HCT116 (cell line): ENCODE measurements around the gene PATL1. TPM values are rescaled to one million over a fixed set of nuclear protein-coding genes. Genes with fewer than 3 reads are reported as not detected.

Experiments used
- ATAC-seq: fragments of 200-7000 bp; cut with Tn5 transposase; 2 replicates; pipeline ENCODE4 v1.9.1; 2020; ENCODE audit warnings: mild to moderate bottlenecking, moderate library complexity
- BruUV-seq: library from RNA; stranded (reverse); fragments of 400-500 nt; replicated peaks from 2 replicates; lab custom pipeline; 2021; lab: Mats Ljungman, UMichigan
- CTCF ChIA-PET: fragments of 300-600 bp; sonication (Branson Sonifier 250); formaldehyde crosslinking; loops from one replicate; lab custom pipeline; 2021; ENCODE audit warnings: antibody characterized with exemption; lab: Charles Lee
- POLR2A ChIA-PET: fragments of 300-600, 350-600 bp; sonication (Branson Sonifier 250); formaldehyde crosslinking; loops from one replicate; lab custom pipeline; 2021; ENCODE audit warnings: antibody characterized with exemption; lab: Charles Lee
- RAD21 ChIA-PET, 2 experiments: fragments of 300-600 bp; sonication (Branson Sonifier 250); formaldehyde crosslinking; loops; one replicate each; lab custom pipeline; 2023; ENCODE audit warnings: low total read pairs in 2 of 2; ENCODE audit not compliant: uncharacterized antibody in 2 of 2, unreplicated experiment in 2 of 2, low non-redundant PET in 1 of 2; lab: Charles Lee
- DNase-seq: peaks from one replicate; pipeline ENCODE4 v3.0.0-alpha.2; 2010; ENCODE audit warnings: low read depth, low spot score
- H2AFZ ChIP-seq: fragments of 200-600 bp; shearing (Covaris generic), sonication (generic); 2 replicates; pipeline ENCODE4 v1.6.1; 2017; ENCODE audit warnings: low read depth, mixed run types, mixed read lengths, antibody characterized with exemption, low read length; ENCODE audit not compliant: poor library complexity, severe bottlenecking
- H3K27ac ChIP-seq: 2 replicates; pipeline ENCODE4 v1.5.1; 2012; ENCODE audit warnings: low read depth, low read length
- H3K27me3 ChIP-seq: fragments of 200-600 bp; sonication (generic); 2 replicates; pipeline ENCODE4 v1.6.1; 2016; ENCODE audit warnings: mixed run types, low read length, mixed read lengths; ENCODE audit not compliant: insufficient read depth
- H3K36me3 ChIP-seq, 2 experiments: fragments of 200-500 bp in 1 of 2; fragments of 200-600 bp in 1 of 2; sonication (Bioruptor generic) in 1 of 2; sonication (generic) in 1 of 2; 2 replicates each; pipeline versions ENCODE4 v1.5.1 to v1.6.1; 2014 to 2016; ENCODE audit warnings: low read length in 2 of 2, inconsistent platforms in 1 of 2, mixed read lengths in 1 of 2, mixed run types in 1 of 2; ENCODE audit not compliant: insufficient read depth in 2 of 2, control insufficient read depth in 1 of 2
- H3K4me1 ChIP-seq, 2 experiments: fragments of 200-600 bp in 1 of 2; sonication (generic) in 1 of 2; 2 replicates each; pipeline versions ENCODE4 v1.5.1 to v1.6.1; 2012 to 2017; ENCODE audit warnings: low read length in 2 of 2, inconsistent platforms in 1 of 2, mild to moderate bottlenecking in 1 of 2, mixed read lengths in 1 of 2, mixed run types in 1 of 2, moderate library complexity in 1 of 2; ENCODE audit not compliant: insufficient read depth in 2 of 2, control insufficient read depth in 1 of 2
- H3K4me2 ChIP-seq: fragments of 200-600 bp; sonication (generic); 2 replicates; pipeline ENCODE4 v1.6.1; 2017; ENCODE audit warnings: mixed run types, low read length, mixed read lengths
- H3K4me3 ChIP-seq, 2 experiments: fragments of 200-600 bp in 1 of 2; sonication (generic) in 1 of 2; replicated peaks in 1 of 2; 2 replicates each; pipeline ENCODE4 v1.5.1; 2011 to 2016; ENCODE audit warnings: low read length in 2 of 2, control low read depth in 1 of 2, low read depth in 1 of 2, mild to moderate bottlenecking in 1 of 2, mixed read lengths in 1 of 2, mixed run types in 1 of 2
- H3K79me2 ChIP-seq: fragments of 200-600 bp; sonication (generic); 2 replicates; pipeline ENCODE4 v1.6.1; 2017; ENCODE audit warnings: mild to moderate bottlenecking, mixed run types, low read length, moderate library complexity, mixed read lengths; ENCODE audit not compliant: insufficient read depth
- H3K9ac ChIP-seq: fragments of 200-600 bp; sonication (generic); 2 replicates; pipeline ENCODE4 v1.6.1; 2016; ENCODE audit warnings: low read length, mixed read lengths
- H3K9me2 ChIP-seq: fragments of 200-600 bp; sonication (generic), shearing (Covaris generic); 2 replicates; pipeline ENCODE4 v1.6.1; 2017; ENCODE audit warnings: mixed run types, mild to moderate bottlenecking, moderate library complexity; ENCODE audit not compliant: insufficient read depth
- H3K9me3 ChIP-seq, 2 experiments: fragments of 200-500 bp in 1 of 2; fragments of 200-600 bp in 1 of 2; sonication (Bioruptor generic) in 1 of 2; sonication (generic) in 1 of 2; 2 replicates each; pipeline ENCODE4 v1.6.1; 2014 to 2017; ENCODE audit warnings: low read length in 2 of 2, mixed read lengths in 2 of 2, inconsistent platforms in 1 of 2, low read depth in 1 of 2, mild to moderate bottlenecking in 1 of 2, mixed run types in 1 of 2, moderate library complexity in 1 of 2; ENCODE audit not compliant: control insufficient read depth in 1 of 2, insufficient read depth in 1 of 2
- H4K20me1 ChIP-seq: fragments of 200-600 bp; sonication (generic), shearing (Covaris generic); 2 replicates; pipeline ENCODE4 v1.6.1; 2017; ENCODE audit warnings: mixed run types, mild to moderate bottlenecking, moderate library complexity; ENCODE audit not compliant: insufficient read depth
- CBX3 ChIP-seq: IDR thresholded peaks from 2 replicates; pipeline ENCODE4 v1.6.1; 2012; ENCODE audit warnings: low read depth
- CEBPB ChIP-seq: IDR thresholded peaks from 2 replicates; pipeline ENCODE4 v1.6.1; 2012; ENCODE audit warnings: low read depth
- ELF1 ChIP-seq: IDR thresholded peaks from 2 replicates; pipeline ENCODE4 v1.6.1; 2012; ENCODE audit warnings: low read depth, borderline replicate concordance
- FOSL1 ChIP-seq: IDR thresholded peaks from 2 replicates; pipeline ENCODE4 v1.6.1; 2012; ENCODE audit warnings: low read depth
- POLR2AphosphoS5 ChIP-seq: IDR thresholded peaks from 2 replicates; pipeline ENCODE4 v1.6.1; 2011; ENCODE audit warnings: mild to moderate bottlenecking, low read depth, low read length, moderate library complexity
- SP1 ChIP-seq: IDR thresholded peaks from 2 replicates; pipeline ENCODE4 v1.6.1; 2012; ENCODE audit warnings: low read depth
- TCF7L2 ChIP-seq: IDR thresholded peaks from 2 replicates; pipeline ENCODE4 v1.7.0; 2011; ENCODE audit warnings: borderline replicate concordance, inconsistent platforms; ENCODE audit not compliant: insufficient read depth, insufficient read length; ENCODE audit errors: extremely low read depth
- YY1 ChIP-seq: IDR thresholded peaks from 2 replicates; pipeline ENCODE4 v1.6.1; 2011; ENCODE audit warnings: low read length, low read depth, moderate library complexity, mild to moderate bottlenecking; ENCODE audit not compliant: insufficient replicate concordance; ENCODE audit errors: extremely low read depth
- ZBTB33 ChIP-seq: IDR thresholded peaks from 2 replicates; pipeline ENCODE4 v1.6.1; 2011; ENCODE audit warnings: mild to moderate bottlenecking, low read length, moderate library complexity; ENCODE audit not compliant: insufficient replicate concordance; ENCODE audit errors: extremely low read depth
- ZNF274 ChIP-seq: fragments of 200-500 bp; sonication (Bioruptor generic); IDR thresholded peaks from 2 replicates; pipeline ENCODE4 v1.6.1; 2014; ENCODE audit warnings: mild to moderate bottlenecking, low read depth, low read length, inconsistent platforms
- intact Hi-C: fragments of 100-400 bp; cut with micrococcal nuclease; formaldehyde crosslinking; loops from 2 replicates; pipeline ENCODE4 v1.10.0; 2022
- total RNA-seq: library from RNA; stranded (reverse); gene quantifications from one replicate; pipeline ENCODE4 v1.2.1, GENCODE V29; 2021; ENCODE audit not compliant: unreplicated experiment
- TF ChIP-seq, protein P1 (sequence below): IDR thresholded peaks from 2 replicates; pipeline ENCODE4 v1.6.1; 2012; ENCODE audit warnings: low read depth

The PATL1 gene
- total RNA-seq, 1 experiment from 2014 or later, result 37.6 TPM

DNA sequence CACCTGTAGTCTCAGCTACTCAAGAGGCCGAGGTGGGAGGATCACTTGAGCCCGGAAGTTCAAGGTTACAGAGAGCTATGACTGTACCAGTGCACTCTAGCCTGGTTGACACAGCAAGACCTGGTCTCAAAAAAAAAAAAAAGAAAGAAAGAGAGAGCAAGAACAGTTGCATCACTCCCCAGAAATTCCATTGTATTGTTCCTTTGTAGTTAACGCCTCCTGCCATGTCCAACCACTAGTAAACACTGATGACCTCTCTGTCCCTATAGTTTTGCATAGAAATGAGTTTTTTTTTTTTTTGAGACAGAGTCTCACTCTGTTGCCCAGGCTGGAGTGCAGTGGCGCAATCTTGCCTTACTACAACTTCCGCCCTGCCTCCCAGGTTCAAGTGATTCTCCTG is 10.8 kb downstream of the PATL1 start:
- intact Hi-C loops, result no loop called here
- no peak for DNase-seq
- POLR2A ChIA-PET, result no interaction called here
- no peaks in the 10 kb centered on the region for H3K9me3 ChIP-seq
- no peaks in the 10 kb centered on the region for H3K9me2 ChIP-seq
- H3K27me3 ChIP-seq, result no peaks in the 10 kb centered on the region
- RAD21 ChIA-PET, result no interaction called here
- no peaks in the 10 kb centered on the region for H4K20me1 ChIP-seq
- H3K4me1 ChIP-seq, result no peaks in the 10 kb centered on the region
- no peak for ATAC-seq
- no peak overlapping the region for H3K27ac ChIP-seq
- H2AFZ ChIP-seq, result no peak overlapping the region
- H3K79me2 ChIP-seq, result peaks cover 35% of the 10 kb centered on the region
- no peak overlapping the region for H3K4me2 ChIP-seq
- CTCF ChIA-PET, result no interaction called here
- H3K36me3 ChIP-seq, result peaks cover 37 to 72% of the 10 kb centered on the region in 2 experiments
- no peak overlapping the region for H3K9ac ChIP-seq
- no peak overlapping the region for H3K4me3 ChIP-seq
- TF ChIP-seq ZBTB33, result no peak
- TF ChIP-seq ZNF274, result no peak
- no peak for TF ChIP-seq CBX3
- TF ChIP-seq, all 23 proteins: peak for 0
- no TSS peak for BruUV-seq

- H3K9ac ChIP-seq, result no peak overlapping the region
- no peaks in the 10 kb centered on the region for H3K27me3 ChIP-seq
- H3K27ac ChIP-seq, result no peak overlapping the region
- H4K20me1 ChIP-seq, result no peaks in the 10 kb centered on the region
- ChIA-PET CTCF (no interaction called here), RAD21 (no interaction called here), POLR2A (no interaction called here)
- H3K4me2 ChIP-seq, result no peak overlapping the region
- TSS peak; percentile 1 for BruUV-seq
- no peaks in the 10 kb centered on the region for H3K9me3 ChIP-seq
- ATAC-seq (no peak), DNase-seq (no peak)
- H3K79me2 ChIP-seq, result peaks cover 3% of the 10 kb centered on the region; the same call in 1 of the 2 replicates
- intact Hi-C loops, result loop anchor here (5.0 kb wide), 1 partner anchor 53 kb away; no protein-coding TSS in a partner anchor
- H3K4me3 ChIP-seq, result no peak overlapping the region
- no peaks in the 10 kb centered on the region for H3K9me2 ChIP-seq
- no peak overlapping the region for H2AFZ ChIP-seq
- peaks cover 60 to 88% of the 10 kb centered on the region in 2 experiments for H3K36me3 ChIP-seq
- H3K4me1 ChIP-seq, result no peaks in the 10 kb centered on the region
- TF ChIP-seq YY1 (no peak), ZBTB33 (no peak), TCF7L2 (no peak), SP1 (no peak), POLR2AphosphoS5 (no peak), FOSL1 (no peak), CBX3 (no peak), ELF1 (no peak), CEBPB (no peak)
- TF ChIP-seq, protein P1, sequence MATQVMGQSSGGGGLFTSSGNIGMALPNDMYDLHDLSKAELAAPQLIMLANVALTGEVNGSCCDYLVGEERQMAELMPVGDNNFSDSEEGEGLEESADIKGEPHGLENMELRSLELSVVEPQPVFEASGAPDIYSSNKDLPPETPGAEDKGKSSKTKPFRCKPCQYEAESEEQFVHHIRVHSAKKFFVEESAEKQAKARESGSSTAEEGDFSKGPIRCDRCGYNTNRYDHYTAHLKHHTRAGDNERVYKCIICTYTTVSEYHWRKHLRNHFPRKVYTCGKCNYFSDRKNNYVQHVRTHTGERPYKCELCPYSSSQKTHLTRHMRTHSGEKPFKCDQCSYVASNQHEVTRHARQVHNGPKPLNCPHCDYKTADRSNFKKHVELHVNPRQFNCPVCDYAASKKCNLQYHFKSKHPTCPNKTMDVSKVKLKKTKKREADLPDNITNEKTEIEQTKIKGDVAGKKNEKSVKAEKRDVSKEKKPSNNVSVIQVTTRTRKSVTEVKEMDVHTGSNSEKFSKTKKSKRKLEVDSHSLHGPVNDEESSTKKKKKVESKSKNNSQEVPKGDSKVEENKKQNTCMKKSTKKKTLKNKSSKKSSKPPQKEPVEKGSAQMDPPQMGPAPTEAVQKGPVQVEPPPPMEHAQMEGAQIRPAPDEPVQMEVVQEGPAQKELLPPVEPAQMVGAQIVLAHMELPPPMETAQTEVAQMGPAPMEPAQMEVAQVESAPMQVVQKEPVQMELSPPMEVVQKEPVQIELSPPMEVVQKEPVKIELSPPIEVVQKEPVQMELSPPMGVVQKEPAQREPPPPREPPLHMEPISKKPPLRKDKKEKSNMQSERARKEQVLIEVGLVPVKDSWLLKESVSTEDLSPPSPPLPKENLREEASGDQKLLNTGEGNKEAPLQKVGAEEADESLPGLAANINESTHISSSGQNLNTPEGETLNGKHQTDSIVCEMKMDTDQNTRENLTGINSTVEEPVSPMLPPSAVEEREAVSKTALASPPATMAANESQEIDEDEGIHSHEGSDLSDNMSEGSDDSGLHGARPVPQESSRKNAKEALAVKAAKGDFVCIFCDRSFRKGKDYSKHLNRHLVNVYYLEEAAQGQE, result no peak
Measured at GRCh38 chr11:59654893-59655292, 13.9 kb downstream of the PATL1 start.
